NCI-H2029 treated with DMSO at 0.1 percent for 48 hours (cell line): Measurements from ENCODE around the gene TCF4.

Experiments
- DNase-seq: peaks from one replicate; lab custom pipeline; 2025; lab: John Stamatoyannopoulos, UW

The TCF4 gene

GRCh38 chr18:55385770-55386169 lies 202.2 kb downstream of the TCF4 start:
- no peak for DNase-seq

DNA sequence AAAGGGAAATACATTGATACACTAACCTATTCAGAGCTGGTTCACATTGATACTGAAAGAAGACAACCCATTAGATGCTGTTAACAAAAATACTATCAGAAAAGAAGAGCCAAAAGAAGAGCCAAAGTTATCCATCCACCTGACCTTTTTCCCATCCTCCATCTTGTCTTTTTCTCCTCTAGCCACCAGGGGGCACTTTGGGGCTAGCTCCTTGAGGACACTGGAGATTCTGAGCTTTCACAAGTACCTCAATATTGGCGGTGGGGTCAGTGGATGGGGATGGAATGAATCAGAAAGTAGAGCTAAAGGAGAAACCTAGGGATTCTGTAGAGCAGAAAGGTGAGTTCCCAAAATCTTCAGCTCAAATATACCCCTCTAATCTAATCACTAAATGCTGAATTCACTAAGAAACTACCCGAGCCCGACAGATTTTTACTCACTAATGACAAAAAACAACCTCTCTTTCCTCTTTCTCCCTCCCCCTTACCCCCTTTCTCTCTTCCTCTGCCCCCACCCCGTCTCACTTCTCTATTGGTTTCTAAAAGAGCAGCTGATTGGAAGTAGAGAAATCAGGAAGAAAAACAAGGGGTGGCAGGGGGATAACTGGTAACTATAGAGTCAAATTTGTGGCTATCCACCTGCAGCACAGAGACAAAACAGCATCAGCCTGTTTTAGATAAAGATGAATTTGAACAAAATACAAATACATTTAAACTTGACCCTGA lies 203.3 kb downstream of the TCF4 start:
- peak; percentile 5 for DNase-seq

DNA sequence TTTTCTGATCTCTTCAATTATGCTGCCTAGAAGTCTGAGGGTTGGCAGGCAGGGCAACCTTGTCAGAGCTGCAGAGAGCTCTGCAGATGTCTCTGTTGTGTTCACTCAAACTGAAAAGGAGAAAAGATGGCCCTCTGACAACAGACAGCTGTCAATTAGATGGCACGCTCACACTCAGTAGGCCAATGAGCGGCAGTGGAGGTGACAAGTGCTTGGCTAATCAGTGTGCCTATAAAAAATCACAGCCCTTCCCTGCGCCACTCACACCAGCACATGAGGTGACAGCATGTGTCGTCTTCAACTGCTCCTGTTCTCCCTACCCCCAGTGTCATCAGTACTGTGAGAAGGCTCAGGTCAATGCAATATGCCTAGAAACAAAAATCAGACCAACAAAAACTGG lies 203.9 kb downstream of the TCF4 start:
- no peak for DNase-seq

GRCh38 chr18:55382277-55382805 lies 205.7 kb downstream of the TCF4 start:
- no peak for DNase-seq

- DNase-seq = no peak
These were observed 206.7 kb downstream of the TCF4 start for GRCh38 chr18:55381277-55381676.

GRCh38 chr18:55380589-55380988 lies 207.4 kb downstream of the TCF4 start:
- DNase-seq = no peak

DNA sequence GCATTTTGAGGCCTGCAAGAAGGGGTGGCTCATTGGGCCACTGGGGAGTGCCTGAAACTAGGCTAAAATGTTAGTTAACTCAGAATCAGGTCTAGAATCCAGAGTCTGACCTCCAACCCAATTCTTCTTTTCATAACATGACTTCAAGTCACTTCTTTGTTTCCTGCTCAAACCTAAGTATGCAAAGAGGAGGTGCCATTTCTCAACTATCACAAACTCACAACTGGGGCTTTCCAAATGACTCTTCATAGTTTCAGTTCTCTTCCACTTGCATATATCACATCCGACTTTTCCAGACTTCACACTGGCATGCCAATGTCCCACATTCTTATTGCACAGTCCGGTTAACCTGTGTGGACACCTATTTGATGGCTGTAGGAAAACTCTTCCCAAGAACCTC lies 211.6 kb downstream of the TCF4 start:
- no peak for DNase-seq

DNA sequence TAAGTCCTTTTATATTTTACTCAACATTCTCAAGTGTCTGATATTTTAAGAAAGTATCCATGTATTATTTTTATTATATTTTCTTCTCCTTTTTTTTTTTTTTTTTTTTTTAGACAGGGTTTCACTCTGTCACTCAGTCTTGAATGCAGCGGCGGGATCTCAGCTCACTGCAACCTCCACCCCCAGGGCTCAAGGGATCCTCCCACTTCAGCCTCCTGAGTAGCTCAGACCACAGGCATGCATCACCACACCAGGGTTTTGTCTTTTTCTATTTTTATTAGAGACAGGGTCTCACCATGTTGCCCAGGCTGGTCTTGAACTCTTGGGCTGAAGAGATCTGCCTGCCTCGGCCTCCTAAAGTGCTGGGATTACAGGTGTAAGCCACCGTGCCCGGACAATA lies 212.1 kb downstream of the TCF4 start:
- no peak for DNase-seq

DNA sequence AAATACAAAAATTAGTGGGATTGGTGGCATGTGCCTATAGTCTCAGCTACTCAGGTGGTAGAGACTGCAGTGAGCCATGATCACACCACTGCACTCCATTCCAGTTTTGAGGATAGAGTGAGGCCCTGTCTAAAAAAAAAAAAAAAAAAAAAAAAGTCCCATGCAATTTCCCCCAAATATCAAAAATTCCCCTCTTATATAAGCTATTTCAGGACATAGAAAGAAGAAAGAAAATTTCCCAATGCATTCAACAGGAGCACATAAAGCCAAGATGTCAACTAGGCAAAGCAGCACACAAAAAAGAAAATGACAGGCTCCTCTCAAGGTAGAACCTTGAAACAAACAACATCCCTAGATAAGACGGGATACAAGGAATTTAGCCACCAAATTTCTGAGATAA lies 213.3 kb downstream of the TCF4 start:
- DNase-seq = no peak

DNA sequence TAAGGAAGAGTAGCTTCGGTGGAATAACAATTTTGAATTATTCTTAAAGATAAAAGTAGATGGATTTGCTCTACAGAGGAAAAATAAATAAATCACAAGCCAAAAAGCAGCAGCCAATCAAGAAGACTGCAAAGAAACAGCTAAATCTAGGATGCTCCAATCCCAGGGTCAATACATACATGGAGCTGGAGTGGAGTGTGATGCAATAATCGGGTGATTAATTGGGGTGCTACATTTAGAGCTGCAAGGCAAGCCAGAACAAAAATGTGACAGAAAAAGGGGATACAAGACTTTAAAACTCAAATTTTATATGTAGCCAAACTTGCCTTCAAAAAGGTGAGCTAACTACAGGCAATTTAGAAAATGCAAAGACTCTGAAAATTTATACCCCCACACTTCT lies 215.8 kb downstream of the TCF4 start:
- DNase-seq = no peak

GRCh38 chr18:55370936-55371335 lies 217.1 kb downstream of the TCF4 start:
- DNase-seq = no peak

DNA sequence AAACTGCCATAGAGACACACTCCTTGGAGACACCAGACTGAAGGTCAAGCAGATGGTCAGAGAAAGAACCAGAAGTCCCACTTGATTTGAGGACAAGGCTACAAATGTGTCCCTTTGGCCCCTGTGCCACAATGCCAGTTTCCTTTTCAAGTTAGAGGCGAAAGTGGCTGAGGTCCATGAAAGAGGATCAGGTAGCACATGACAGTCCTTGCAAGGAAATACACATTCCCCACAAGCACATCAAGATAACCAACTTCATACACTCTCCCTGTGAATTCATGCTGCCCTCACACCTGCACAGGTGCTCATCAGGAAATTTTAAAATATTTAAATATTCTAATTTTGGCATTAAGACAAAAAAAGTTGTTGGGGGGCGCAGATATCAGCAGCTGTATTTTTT lies 218.6 kb downstream of the TCF4 start:
- DNase-seq = no peak

- DNase-seq = no peak
These were observed 222.7 kb downstream of the TCF4 start for GRCh38 chr18:55365342-55365741.

DNA sequence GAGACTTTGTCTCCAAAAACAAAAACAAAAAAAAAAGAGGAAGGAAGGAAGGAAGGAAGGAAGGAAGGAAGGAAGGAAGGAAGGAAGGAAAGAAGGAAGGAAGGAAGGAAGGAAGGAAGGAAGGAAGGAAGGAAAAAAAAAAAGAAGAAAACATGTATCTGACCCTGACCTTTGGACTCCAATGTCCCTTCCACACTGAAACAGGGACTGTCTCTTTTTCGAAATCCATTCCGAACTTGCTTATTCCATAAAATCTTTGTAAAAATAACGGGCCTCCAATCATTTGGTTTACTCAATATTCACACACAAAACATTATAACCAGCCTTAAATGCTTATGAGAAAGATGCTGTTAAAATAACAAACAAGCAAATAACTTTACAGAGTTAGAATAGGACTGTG lies 225.7 kb downstream of the TCF4 start:
- DNase-seq = no peak

DNA sequence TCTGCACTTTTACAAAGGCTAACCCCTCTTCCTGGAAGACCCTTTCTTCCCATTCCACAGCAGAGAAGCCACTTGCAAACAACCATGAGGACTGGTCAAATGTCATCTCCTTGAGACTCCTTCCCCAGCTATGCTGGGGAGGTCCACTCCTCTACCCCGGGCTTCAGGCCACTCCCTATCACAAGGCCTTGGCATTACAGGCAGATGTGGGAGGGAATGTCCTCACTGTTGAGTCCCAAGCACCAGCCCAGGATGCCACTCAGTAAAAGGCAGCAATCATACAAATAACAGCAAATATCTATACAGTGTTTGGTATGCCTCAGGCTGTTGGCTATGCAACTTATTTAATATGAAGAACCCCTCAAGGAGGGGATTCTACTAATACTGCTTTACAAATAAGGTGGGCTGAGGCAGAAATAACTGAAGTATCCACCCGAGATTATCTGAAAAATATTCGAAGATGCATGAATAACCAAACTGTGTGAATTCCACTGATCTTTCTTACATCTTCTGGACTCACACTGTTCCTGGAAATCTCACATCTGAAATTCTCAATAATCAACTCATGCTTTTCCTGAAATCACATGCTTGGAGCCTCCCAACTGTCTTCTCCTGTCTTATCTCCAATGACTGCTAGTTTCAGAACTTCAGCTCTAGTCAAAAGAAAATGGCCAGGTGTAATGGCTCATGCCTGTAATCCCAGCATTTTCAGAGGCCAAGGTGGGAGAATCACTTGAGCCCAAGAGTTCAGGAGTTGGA lies 226.3 kb downstream of the TCF4 start:
- no peak for DNase-seq

- no peak for DNase-seq
These were observed 227.9 kb downstream of the TCF4 start for GRCh38 chr18:55360061-55360460.

DNA sequence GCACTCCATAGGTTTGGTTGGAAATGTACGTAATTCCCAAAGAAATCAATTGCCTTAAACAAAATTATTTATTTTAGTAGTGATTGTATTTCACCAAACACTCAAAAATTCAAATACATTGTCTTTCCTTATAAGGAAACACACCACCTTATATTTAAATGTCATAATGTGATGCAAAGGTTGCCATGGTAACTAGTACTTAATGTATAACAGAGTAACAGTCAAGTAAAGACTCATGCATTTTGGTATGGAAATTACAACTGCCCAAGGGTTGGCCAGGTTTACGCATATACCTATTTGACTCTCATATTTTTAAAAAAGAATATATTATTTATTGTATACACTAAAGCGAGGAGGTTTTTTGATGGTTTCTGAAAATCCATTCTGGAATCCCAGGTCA lies 231.2 kb downstream of the TCF4 start:
- no peak for DNase-seq

DNA sequence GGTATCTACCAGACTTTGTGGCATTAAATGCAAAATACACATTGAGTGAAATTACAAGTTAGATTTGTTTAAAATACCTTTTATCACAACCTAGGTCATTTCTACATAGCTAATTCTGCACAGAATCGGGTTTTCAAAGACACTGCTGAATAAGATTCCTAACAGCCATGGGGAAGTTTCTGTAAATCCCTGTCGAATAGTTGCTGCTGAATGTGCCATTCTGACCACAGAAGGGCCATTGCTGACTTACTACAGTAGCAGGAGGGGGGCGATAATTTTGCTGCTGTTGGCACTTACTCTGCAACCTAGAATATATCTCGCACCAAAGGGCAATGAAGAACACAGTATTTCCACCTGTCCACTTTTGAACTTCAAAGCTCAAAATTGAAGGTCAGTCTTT lies 232.8 kb downstream of the TCF4 start:
- DNase-seq = no peak

GRCh38 chr18:55354795-55355194 lies 233.2 kb downstream of the TCF4 start:
- DNase-seq = no peak

GRCh38 chr18:55353806-55354205 lies 234.2 kb downstream of the TCF4 start:
- no peak for DNase-seq

DNA sequence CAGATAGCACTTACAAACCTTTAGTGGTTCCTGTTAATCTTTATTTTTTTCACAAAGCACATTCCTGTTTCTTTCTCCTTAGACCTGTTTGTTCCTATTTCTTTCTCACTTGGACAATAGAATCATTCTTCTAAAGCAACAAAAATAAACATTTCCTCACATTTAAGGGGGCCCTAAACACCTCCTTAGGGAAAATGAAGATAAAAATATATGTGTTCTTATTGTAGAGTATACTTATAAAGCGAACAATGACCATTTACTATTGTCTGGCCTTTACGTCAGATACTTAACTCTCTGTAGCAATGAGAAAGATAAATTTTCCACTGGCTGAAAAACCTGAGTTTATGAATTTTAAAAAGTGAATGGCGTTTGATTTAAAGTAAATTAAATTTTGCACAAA lies 234.6 kb downstream of the TCF4 start:
- no peak for DNase-seq

DNA sequence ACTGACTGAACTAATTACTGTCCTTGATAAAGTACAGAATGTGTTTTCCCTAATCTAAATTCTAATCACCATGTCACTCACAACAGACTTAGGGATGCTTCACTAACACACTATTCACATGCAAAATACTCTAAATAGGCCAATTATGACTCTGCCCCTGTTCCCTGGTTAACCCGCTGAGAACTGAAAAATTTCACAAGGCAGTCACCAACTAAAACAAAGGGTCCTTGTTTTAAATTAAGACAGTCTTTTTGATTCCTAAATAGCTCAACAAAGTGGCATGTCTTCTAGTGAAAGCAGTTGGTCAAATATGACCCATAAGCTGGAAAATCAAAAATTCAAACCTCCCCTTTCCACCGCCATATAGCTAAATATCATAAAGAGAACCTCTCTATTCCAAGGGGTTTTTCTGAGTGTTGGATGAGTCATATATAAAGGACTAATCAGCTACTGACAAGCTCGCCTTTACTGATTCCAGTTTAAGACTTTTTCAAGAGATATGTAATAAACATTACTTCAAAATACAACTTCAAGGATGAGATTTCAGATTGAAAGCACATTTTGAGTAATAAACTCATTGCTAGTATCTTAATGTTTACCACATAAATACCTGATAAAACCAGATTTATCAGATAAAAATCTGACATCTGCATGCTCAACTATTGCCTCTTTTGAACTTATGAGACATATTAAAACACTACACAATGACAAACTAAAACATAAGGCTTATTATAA lies 235.8 kb downstream of the TCF4 start:
- no peak for DNase-seq

GRCh38 chr18:55351241-55351691 lies 236.7 kb downstream of the TCF4 start:
- no peak for DNase-seq
